ENCODE results near the gene SLC25A4. TPM values are rescaled to one million over a fixed set of nuclear protein-coding genes. Genes with fewer than 3 reads are reported as not detected.

The SLC25A4 gene
- total RNA-seq, 2 experiments from 2014 or later: 4.1 TPM

DNA sequence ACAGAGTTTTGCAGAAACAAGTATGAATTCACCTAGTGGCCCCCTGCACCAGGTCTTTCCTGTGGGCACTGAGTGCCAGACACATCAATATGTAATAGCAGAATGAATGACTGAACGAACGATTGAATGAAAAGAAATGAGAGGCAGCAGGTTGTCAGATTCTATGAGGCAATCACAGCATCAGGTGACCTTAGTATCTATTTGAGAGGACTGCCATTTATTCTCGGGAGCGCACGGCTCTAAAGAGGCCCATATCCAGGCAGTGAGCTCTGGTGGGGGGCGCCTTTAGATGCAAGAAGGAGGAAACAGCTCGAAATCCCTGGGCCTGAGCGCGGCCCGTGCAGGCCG, 528 bp upstream of the SLC25A4 start:
- no peaks in the 10 kb centered on the region for H3K9me3 ChIP-seq (ENCODE audit: control insufficient read depth in 1 of 2, insufficient read depth in 1 of 2, low read length in 2 of 2)
- H3K4me1 Mint-ChIP-seq (ENCODE audit: low read depth): peaks cover 18% of the 10 kb centered on the region
- peak; percentile 15 for ATAC-seq (ENCODE audit: poor library complexity)
- peaks cover 14% of the 10 kb centered on the region for H3K4me1 ChIP-seq (ENCODE audit: insufficient read depth, low read length)
- H3K27ac ChIP-seq (ENCODE audit: low read depth in 1 of 2, low read length in 2 of 2): no peak overlapping the region
- H3K9me3 Mint-ChIP-seq: no peaks in the 10 kb centered on the region
- peak overlapping the region; percentile 96 for H3K4me3 Mint-ChIP-seq
- H3K36me3 ChIP-seq (ENCODE audit: insufficient read depth, low read length): no peaks in the 10 kb centered on the region
- peak overlapping the region; percentile 72 for H3K4me3 ChIP-seq (ENCODE audit: low read length)
- TF ChIP-seq, protein P1, sequence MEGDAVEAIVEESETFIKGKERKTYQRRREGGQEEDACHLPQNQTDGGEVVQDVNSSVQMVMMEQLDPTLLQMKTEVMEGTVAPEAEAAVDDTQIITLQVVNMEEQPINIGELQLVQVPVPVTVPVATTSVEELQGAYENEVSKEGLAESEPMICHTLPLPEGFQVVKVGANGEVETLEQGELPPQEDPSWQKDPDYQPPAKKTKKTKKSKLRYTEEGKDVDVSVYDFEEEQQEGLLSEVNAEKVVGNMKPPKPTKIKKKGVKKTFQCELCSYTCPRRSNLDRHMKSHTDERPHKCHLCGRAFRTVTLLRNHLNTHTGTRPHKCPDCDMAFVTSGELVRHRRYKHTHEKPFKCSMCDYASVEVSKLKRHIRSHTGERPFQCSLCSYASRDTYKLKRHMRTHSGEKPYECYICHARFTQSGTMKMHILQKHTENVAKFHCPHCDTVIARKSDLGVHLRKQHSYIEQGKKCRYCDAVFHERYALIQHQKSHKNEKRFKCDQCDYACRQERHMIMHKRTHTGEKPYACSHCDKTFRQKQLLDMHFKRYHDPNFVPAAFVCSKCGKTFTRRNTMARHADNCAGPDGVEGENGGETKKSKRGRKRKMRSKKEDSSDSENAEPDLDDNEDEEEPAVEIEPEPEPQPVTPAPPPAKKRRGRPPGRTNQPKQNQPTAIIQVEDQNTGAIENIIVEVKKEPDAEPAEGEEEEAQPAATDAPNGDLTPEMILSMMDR (IDR thresholded peaks at IDR 0.05): no peak
- CTCF ChIA-PET: interaction anchor here (1.1 to 1.6 kb wide), 4 partner anchors 8 to 102 kb away, joined by 3 to 5 read pairs (median 4); no protein-coding TSS in a partner anchor
- intact Hi-C loops (cut with DNase I, micrococcal nuclease): loop anchor here in 1 of 2 experiments (5.0 to 10.0 kb wide), 2 partner anchors 330 to 498 kb away; partner anchors contain the start of genes CASP3, CCDC110 and PRIMPOL
- no peak for DNase-seq
- peak overlapping the region; percentile 63 for H3K27ac Mint-ChIP-seq
- POLR2A ChIA-PET: interaction anchor here (0.6 to 2.0 kb wide), 8 partner anchors 8 to 408 kb away, joined by 3 to 7 read pairs (median 4); partner anchors contain the start of genes SNX25 and UFSP2
- H3K36me3 Mint-ChIP-seq (ENCODE audit: low read depth): no peaks in the 10 kb centered on the region
- peaks cover 11 to 12% of the 10 kb centered on the region in 2 experiments for H3K27me3 ChIP-seq (ENCODE audit: control insufficient read depth in 1 of 2, insufficient read depth in 2 of 2, low read length in 2 of 2)
- peaks cover 58% of the 10 kb centered on the region for H3K27me3 Mint-ChIP-seq

DNA sequence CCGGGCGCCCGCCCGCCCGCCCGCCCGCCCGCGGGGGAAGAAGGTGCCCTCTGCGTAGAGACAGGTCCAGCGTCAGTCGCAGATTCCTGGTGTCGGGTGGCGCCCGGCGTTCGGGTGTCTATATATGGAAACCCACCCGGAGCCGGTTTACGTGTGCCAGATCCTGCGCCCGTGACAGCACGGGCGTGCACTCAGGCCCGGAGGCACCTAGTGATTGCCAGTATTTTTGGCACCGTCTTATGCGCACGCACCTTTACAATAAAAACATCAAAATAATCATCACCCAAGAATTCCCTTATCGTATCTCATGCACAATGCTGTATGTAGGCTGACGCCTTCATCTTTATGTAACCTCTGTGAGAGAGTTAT, 519 bp downstream of the SLC25A4 start:
- H3K9me3 ChIP-seq (ENCODE audit: control insufficient read depth in 1 of 2, insufficient read depth in 1 of 2, low read length in 2 of 2): no peaks in the 10 kb centered on the region
- no peak overlapping the region for H3K27ac Mint-ChIP-seq
- no peaks in the 10 kb centered on the region for H3K36me3 ChIP-seq (ENCODE audit: insufficient read depth, low read length)
- H3K4me3 Mint-ChIP-seq: peak overlapping the region; percentile 83
- ATAC-seq (ENCODE audit: poor library complexity) (peak; percentile 42), DNase-seq (peak in 7 of 14 experiments; percentile 18 to 56 (median 30))
- H3K9me3 Mint-ChIP-seq: no peaks in the 10 kb centered on the region
- peaks cover 14% of the 10 kb centered on the region for H3K4me1 ChIP-seq (ENCODE audit: insufficient read depth, low read length)
- peaks cover 18% of the 10 kb centered on the region for H3K4me1 Mint-ChIP-seq (ENCODE audit: low read depth)
- intact Hi-C loops (cut with DNase I, micrococcal nuclease): loop anchor here in 1 of 2 experiments (5.0 to 10.0 kb wide), 2 partner anchors 329 to 499 kb away; partner anchors contain the start of genes CASP3, CCDC110 and PRIMPOL
- ChIA-PET CTCF (interaction anchor here (0.8 to 1.6 kb wide), 4 partner anchors 9 to 104 kb away, joined by 3 to 5 read pairs (median 4); no protein-coding TSS in a partner anchor), POLR2A (interaction anchor here (1.0 to 2.0 kb wide), 7 partner anchors 9 to 410 kb away, joined by 3 to 7 read pairs (median 6); partner anchors contain the start of genes SNX25 and UFSP2)
- peaks cover 7 to 11% of the 10 kb centered on the region in 2 experiments for H3K27me3 ChIP-seq (ENCODE audit: control insufficient read depth in 1 of 2, insufficient read depth in 2 of 2, low read length in 2 of 2)
- H3K4me3 ChIP-seq (ENCODE audit: low read length): peak overlapping the region; percentile 72
- no peaks in the 10 kb centered on the region for H3K36me3 Mint-ChIP-seq (ENCODE audit: low read depth)
- H3K27me3 Mint-ChIP-seq: peaks cover 47% of the 10 kb centered on the region
- no peak overlapping the region for H3K27ac ChIP-seq (ENCODE audit: low read depth in 1 of 2, low read length in 2 of 2)
- TF ChIP-seq, protein P1 (IDR thresholded peaks at IDR 0.05): no peak

DNA sequence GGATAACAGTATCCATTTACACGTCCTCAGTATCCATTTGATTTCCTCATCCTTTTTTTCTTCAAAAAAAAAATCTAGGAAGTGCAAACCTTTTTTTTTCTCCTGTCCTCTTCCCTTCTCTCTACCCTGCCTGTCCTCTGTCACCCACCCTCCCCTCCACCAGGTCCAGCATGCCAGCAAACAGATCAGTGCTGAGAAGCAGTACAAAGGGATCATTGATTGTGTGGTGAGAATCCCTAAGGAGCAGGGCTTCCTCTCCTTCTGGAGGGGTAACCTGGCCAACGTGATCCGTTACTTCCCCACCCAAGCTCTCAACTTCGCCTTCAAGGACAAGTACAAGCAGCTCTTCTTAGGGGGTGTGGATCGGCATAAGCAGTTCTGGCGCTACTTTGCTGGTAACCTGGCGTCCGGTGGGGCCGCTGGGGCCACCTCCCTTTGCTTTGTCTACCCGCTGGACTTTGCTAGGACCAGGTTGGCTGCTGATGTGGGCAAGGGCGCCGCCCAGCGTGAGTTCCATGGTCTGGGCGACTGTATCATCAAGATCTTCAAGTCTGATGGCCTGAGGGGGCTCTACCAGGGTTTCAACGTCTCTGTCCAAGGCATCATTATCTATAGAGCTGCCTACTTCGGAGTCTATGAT, 1.7 kb downstream of the SLC25A4 start:
- POLR2A ChIA-PET: interaction anchor here (1.1 kb wide), 1 partner anchor 65 kb away, joined by 3 read pairs; the partner anchor contains the start of gene SNX25
- Histone ChIP-seq H3K9me3 (ENCODE audit: control insufficient read depth in 1 of 2, insufficient read depth in 1 of 2, low read length in 2 of 2) (no peaks in the 10 kb centered on the region), H3K27ac (ENCODE audit: low read depth in 1 of 2, low read length in 2 of 2) (no peak overlapping the region), H3K27me3 (ENCODE audit: control insufficient read depth in 1 of 2, insufficient read depth in 2 of 2, low read length in 2 of 2) (peaks cover 2 to 8% of the 10 kb centered on the region in 2 experiments), H3K4me1 (ENCODE audit: insufficient read depth, low read length) (peaks cover 14% of the 10 kb centered on the region), H3K36me3 (ENCODE audit: insufficient read depth, low read length) (no peaks in the 10 kb centered on the region), H3K4me3 (ENCODE audit: low read length) (no peak overlapping the region)
- peaks cover 38% of the 10 kb centered on the region for H3K27me3 Mint-ChIP-seq
- H3K27ac Mint-ChIP-seq: no peak overlapping the region
- H3K4me1 Mint-ChIP-seq (ENCODE audit: low read depth): peaks cover 18% of the 10 kb centered on the region
- DNase-seq (no peak), ATAC-seq (ENCODE audit: poor library complexity) (no peak)
- peak overlapping the region; percentile 65 for H3K4me3 Mint-ChIP-seq
- no peaks in the 10 kb centered on the region for H3K36me3 Mint-ChIP-seq (ENCODE audit: low read depth)
- TF ChIP-seq, protein P1 (IDR thresholded peaks at IDR 0.05): no peak
- intact Hi-C loops (cut with DNase I, micrococcal nuclease): loop anchor here in 1 of 2 experiments (5.0 to 10.0 kb wide), 2 partner anchors 328 to 500 kb away; partner anchors contain the start of genes CASP3, CCDC110 and PRIMPOL
- H3K9me3 Mint-ChIP-seq: no peaks in the 10 kb centered on the region
- CTCF ChIA-PET: no interaction called here

All from CD4-positive, alpha-beta T cell (primary cell).